Measurements from ENCODE around the gene ARMC2.

The ARMC2 gene

GRCh38 chr6:108846628-108847027 lies 1.6 kb upstream of the ARMC2 start:
- TF ChIP-seq POLR2AphosphoS5 (IDR thresholded peaks at IDR 0.05; ENCODE audit: low read depth, low read length), result no peak

- no peak for TF ChIP-seq TAF1 (IDR thresholded peaks at IDR 0.05; ENCODE audit: borderline replicate concordance, insufficient read depth, low read length)
- TF ChIP-seq REST (IDR thresholded peaks at IDR 0.05; ENCODE audit: insufficient read depth in 1 of 2, low read depth in 2 of 2, low read length in 2 of 2), result no peak
- TF ChIP-seq FOXP2 (optimal IDR thresholded peaks at IDR 0.05; ENCODE audit: borderline replicate concordance, extremely low read depth, extremely low read length, insufficient read depth), result no peak
- no peak for TF ChIP-seq SIN3A (IDR thresholded peaks at IDR 0.05; ENCODE audit: borderline replicate concordance, insufficient read depth, low read length)
These were observed 495 bp upstream of the ARMC2 start for GRCh38 chr6:108847738-108848115.

- TF ChIP-seq TAF1 (IDR thresholded peaks at IDR 0.05; ENCODE audit: borderline replicate concordance, insufficient read depth, low read length) (no peak), POLR2AphosphoS5 (IDR thresholded peaks at IDR 0.05; ENCODE audit: low read depth, low read length) (no peak), FOXP2 (optimal IDR thresholded peaks at IDR 0.05; ENCODE audit: borderline replicate concordance, extremely low read depth, extremely low read length, insufficient read depth) (no peak), REST (IDR thresholded peaks at IDR 0.05; ENCODE audit: insufficient read depth in 1 of 2, low read depth in 2 of 2, low read length in 2 of 2) (no peak), SIN3A (IDR thresholded peaks at IDR 0.05; ENCODE audit: borderline replicate concordance, insufficient read depth, low read length) (no peak)
These were observed 2.6 kb downstream of the ARMC2 start for GRCh38 chr6:108850669-108851465.

- TF ChIP-seq TAF1 (IDR thresholded peaks at IDR 0.05; ENCODE audit: borderline replicate concordance, insufficient read depth, low read length) (no peak), FOXP2 (optimal IDR thresholded peaks at IDR 0.05; ENCODE audit: borderline replicate concordance, extremely low read depth, extremely low read length, insufficient read depth) (no peak), REST (IDR thresholded peaks at IDR 0.05; ENCODE audit: insufficient read depth in 1 of 2, low read depth in 2 of 2, low read length in 2 of 2) (no peak), SIN3A (IDR thresholded peaks at IDR 0.05; ENCODE audit: borderline replicate concordance, insufficient read depth, low read length) (no peak), POLR2AphosphoS5 (IDR thresholded peaks at IDR 0.05; ENCODE audit: low read depth, low read length) (no peak)
These were observed 3.5 kb downstream of the ARMC2 start for GRCh38 chr6:108851756-108852155.

- TF ChIP-seq POLR2AphosphoS5 (IDR thresholded peaks at IDR 0.05; ENCODE audit: low read depth, low read length) (no peak), REST (IDR thresholded peaks at IDR 0.05; ENCODE audit: insufficient read depth in 1 of 2, low read depth in 2 of 2, low read length in 2 of 2) (no peak), SIN3A (IDR thresholded peaks at IDR 0.05; ENCODE audit: borderline replicate concordance, insufficient read depth, low read length) (no peak), TAF1 (IDR thresholded peaks at IDR 0.05; ENCODE audit: borderline replicate concordance, insufficient read depth, low read length) (no peak), FOXP2 (optimal IDR thresholded peaks at IDR 0.05; ENCODE audit: borderline replicate concordance, extremely low read depth, extremely low read length, insufficient read depth) (no peak)
These were observed 4.9 kb downstream of the ARMC2 start for GRCh38 chr6:108853077-108853476.
